Measurements from ENCODE around the gene SLC9C1.
"Not testable (repeated sequence)": the region's sequence is repeated elsewhere in the genome, so short reads cannot be mapped to it uniquely, and the experiment has no call there.

Gene SLC9C1

DNA sequence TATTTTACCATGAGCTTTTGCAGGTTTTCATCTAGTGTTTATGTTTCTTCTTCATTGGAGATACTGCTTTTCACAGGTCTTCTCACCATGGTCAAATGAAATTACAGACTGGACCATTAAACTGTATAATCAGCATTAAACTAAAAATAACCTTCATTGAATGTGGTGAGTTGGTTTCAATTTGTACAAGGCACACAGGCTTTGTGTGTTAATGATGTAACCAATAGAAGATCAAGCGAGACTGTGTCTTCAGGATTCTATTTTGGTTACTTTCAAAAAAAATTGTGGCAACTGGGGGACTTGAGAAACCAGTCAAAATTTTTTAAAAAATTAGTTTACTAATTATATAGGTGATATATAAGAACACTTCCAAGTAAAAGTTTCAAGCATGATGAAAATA is 106.7 kb downstream of the SLC9C1 start:
- H3K79me2 ChIP-seq (ENCODE audit: insufficient read depth, low read depth): no peaks in the 10 kb centered on the region
- no peak for TF ChIP-seq CTCF (conservative IDR thresholded peaks at IDR 0.05; ENCODE audit: low read depth, low read length)
- H3K4me3 ChIP-seq (IDR thresholded peaks at IDR 0.05; ENCODE audit: insufficient read depth, low read depth, low read length): no peak overlapping the region
- H4K20me1 ChIP-seq (ENCODE audit: insufficient read depth): no peaks in the 10 kb centered on the region
- no peaks in the 10 kb centered on the region for H3K27me3 ChIP-seq (ENCODE audit: insufficient read depth, low read depth)
- no peak overlapping the region; the same call in 1 of the 2 replicates for H3K9ac ChIP-seq
- no peaks in the 10 kb centered on the region for H3K36me3 ChIP-seq (ENCODE audit: insufficient read depth)
- peak overlapping the region; percentile 67 for H3K4me2 ChIP-seq
- peak overlapping the region; percentile 31 for H3K27ac ChIP-seq
- peaks cover 24% of the 10 kb centered on the region for H3K4me1 ChIP-seq (ENCODE audit: low read depth, poor library complexity, severe bottlenecking)
- 0 out of 2 replicates have a peak overlapping the region, but pooled peaks have one; percentile 1 for H2AFZ ChIP-seq (ENCODE audit: low read depth)

GRCh38 chr3:112185423-112186035 is 108.5 kb downstream of the SLC9C1 start:
- not testable (repeated sequence) for H3K4me3 ChIP-seq (IDR thresholded peaks at IDR 0.05; ENCODE audit: insufficient read depth, low read depth, low read length); H3K27me3 ChIP-seq (ENCODE audit: insufficient read depth, low read depth); H4K20me1 ChIP-seq (ENCODE audit: insufficient read depth); H3K79me2 ChIP-seq (ENCODE audit: insufficient read depth, low read depth); H2AFZ ChIP-seq (ENCODE audit: low read depth); H3K27ac ChIP-seq; H3K36me3 ChIP-seq (ENCODE audit: insufficient read depth); H3K4me2 ChIP-seq; H3K9ac ChIP-seq
- H3K4me1 ChIP-seq (ENCODE audit: low read depth, poor library complexity, severe bottlenecking): peaks cover 24% of the 10 kb centered on the region

GRCh38 chr3:112175646-112176045 is 118.4 kb downstream of the SLC9C1 start:
- Histone ChIP-seq H3K27me3 (ENCODE audit: insufficient read depth, low read depth) (no peaks in the 10 kb centered on the region), H3K9ac (no peak overlapping the region), H3K36me3 (ENCODE audit: insufficient read depth) (no peaks in the 10 kb centered on the region), H3K79me2 (ENCODE audit: insufficient read depth, low read depth) (no peaks in the 10 kb centered on the region), H2AFZ (ENCODE audit: low read depth) (no peak overlapping the region), H3K27ac (no peak overlapping the region), H3K4me2 (no peak overlapping the region), H3K4me3 (IDR thresholded peaks at IDR 0.05; ENCODE audit: insufficient read depth, low read depth, low read length) (no peak overlapping the region), H3K4me1 (ENCODE audit: low read depth, poor library complexity, severe bottlenecking) (no peaks in the 10 kb centered on the region), H4K20me1 (ENCODE audit: insufficient read depth) (no peaks in the 10 kb centered on the region)
- no peak for TF ChIP-seq CTCF (conservative IDR thresholded peaks at IDR 0.05; ENCODE audit: low read depth, low read length)

DNA sequence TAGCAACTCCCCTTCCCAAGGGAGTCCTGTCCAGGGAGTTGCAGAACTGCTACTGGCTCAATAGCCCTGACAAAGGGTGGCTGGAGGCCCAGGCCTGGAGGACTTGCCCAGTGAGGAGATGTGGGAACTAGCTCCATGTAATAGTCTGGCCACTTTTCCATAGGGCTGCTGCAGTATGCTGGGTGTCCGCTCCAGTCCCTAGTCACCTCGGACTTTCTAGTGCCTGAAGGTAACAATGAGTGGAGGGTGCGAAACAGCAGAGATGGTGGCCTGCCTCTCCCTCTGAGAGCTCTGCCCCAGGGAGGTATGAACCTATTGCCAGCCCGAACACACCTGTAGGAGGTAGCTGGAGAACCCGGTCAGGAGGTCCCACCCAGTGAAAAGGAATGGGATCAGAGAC is 119.0 kb downstream of the SLC9C1 start:
- no peaks in the 10 kb centered on the region for H4K20me1 ChIP-seq (ENCODE audit: insufficient read depth)
- no peak overlapping the region for H2AFZ ChIP-seq (ENCODE audit: low read depth)
- H3K27me3 ChIP-seq (ENCODE audit: insufficient read depth, low read depth): no peaks in the 10 kb centered on the region
- H3K9ac ChIP-seq: no peak overlapping the region
- TF ChIP-seq CTCF (conservative IDR thresholded peaks at IDR 0.05; ENCODE audit: low read depth, low read length): no peak
- no peak overlapping the region for H3K4me3 ChIP-seq (IDR thresholded peaks at IDR 0.05; ENCODE audit: insufficient read depth, low read depth, low read length)
- no peaks in the 10 kb centered on the region for H3K79me2 ChIP-seq (ENCODE audit: insufficient read depth, low read depth)
- no peak overlapping the region for H3K27ac ChIP-seq
- H3K36me3 ChIP-seq (ENCODE audit: insufficient read depth): no peaks in the 10 kb centered on the region
- H3K4me2 ChIP-seq: no peak overlapping the region
- H3K4me1 ChIP-seq (ENCODE audit: low read depth, poor library complexity, severe bottlenecking): no peaks in the 10 kb centered on the region

DNA sequence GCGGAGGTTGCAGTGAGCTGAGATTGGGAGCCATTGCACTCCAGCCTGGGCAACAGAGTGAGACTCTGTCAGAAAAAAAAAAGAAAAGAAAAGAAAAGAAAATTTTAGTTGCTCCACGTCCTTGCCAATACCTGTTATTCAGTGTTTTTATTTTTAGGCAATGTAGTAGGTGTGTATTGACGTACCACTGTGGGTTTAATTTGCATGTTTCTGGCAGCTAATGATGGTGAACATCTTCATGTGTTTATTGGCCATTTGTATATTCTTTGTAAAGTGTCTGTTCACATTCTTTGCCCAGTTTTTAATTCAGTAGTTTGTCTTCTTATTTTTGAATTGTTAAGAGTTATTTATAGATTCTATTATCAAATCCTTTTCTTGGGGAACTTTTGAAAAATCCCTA is 122.9 kb downstream of the SLC9C1 start:
- Histone ChIP-seq H3K27ac (no peak overlapping the region), H3K4me3 (IDR thresholded peaks at IDR 0.05; ENCODE audit: insufficient read depth, low read depth, low read length) (no peak overlapping the region), H3K4me2 (no peak overlapping the region), H4K20me1 (ENCODE audit: insufficient read depth) (no peaks in the 10 kb centered on the region), H3K9ac (no peak overlapping the region), H3K79me2 (ENCODE audit: insufficient read depth, low read depth) (no peaks in the 10 kb centered on the region), H3K4me1 (ENCODE audit: low read depth, poor library complexity, severe bottlenecking) (no peaks in the 10 kb centered on the region), H3K27me3 (ENCODE audit: insufficient read depth, low read depth) (no peaks in the 10 kb centered on the region), H3K36me3 (ENCODE audit: insufficient read depth) (no peaks in the 10 kb centered on the region), H2AFZ (ENCODE audit: low read depth) (no peak overlapping the region)
- TF ChIP-seq CTCF (conservative IDR thresholded peaks at IDR 0.05; ENCODE audit: low read depth, low read length): no peak

All from KMS-11 (cell line).